K562 (cell line): ENCODE results near the gene USP13. TPM values are rescaled to one million over a fixed set of nuclear protein-coding genes. Genes with fewer than 3 reads are reported as not detected.

ENCODE experiments used
- DNMT1 ChIP-seq: fragments of 450-650 bp; IDR thresholded peaks from 2 replicates; pipeline ENCODE4 v1.6.1; 2016; ENCODE audit warnings: antibody characterized with exemption, mild to moderate bottlenecking
- HBP1 ChIP-seq: fragments of 450-650 bp; formaldehyde crosslinking; IDR thresholded peaks from 2 replicates; pipeline ENCODE4 v1.4.0; 2022; ENCODE audit warnings: missing genetic modification characterization
- MAFK ChIP-seq: IDR thresholded peaks from 2 replicates; pipeline ENCODE4 v1.6.1; 2011; ENCODE audit warnings: low read length, improper control_type of control experiment
- NR2C1 ChIP-seq, 2 experiments: fragments of 450-650 bp; IDR thresholded peaks; 2 replicates each; pipeline ENCODE4 v1.6.1; 2017; ENCODE audit warnings: mild to moderate bottlenecking in 2 of 2, antibody characterized with exemption in 1 of 2, inconsistent platforms in 1 of 2, missing compliant biosample characterization in 1 of 2, missing genetic modification characterization in 1 of 2
- ZNF134 ChIP-seq: fragments of 250-450 bp; sonication (Bioruptor Pico); conservative IDR thresholded peaks from 2 replicates; pipeline ENCODE4 v1.4.0; 2020
- ZNF212 ChIP-seq: fragments of 450-650 bp; formaldehyde crosslinking; IDR thresholded peaks from 2 replicates; pipeline ENCODE4 v1.4.0; 2020; ENCODE audit warnings: mild to moderate bottlenecking
- polyA plus RNA-seq, 8 experiments: library from polyadenylated mRNA; depleted of rRNA in 4 of 8; stranded (reverse) in 5 of 8; unstranded in 3 of 8; fragments of >200 nt; fragmentation: Nextera tagmentation in 2 of 8; fragmentation: Illumina TruSeq in 1 of 8; extraction: Ambion mirVana in 2 of 8; extraction: Trizol in 1 of 8; gene quantifications; 2 replicates each; pipeline versions ENCODE4 v1.2.1 to v1.2.3, GENCODE V29; 2011 to 2014; ENCODE audit warnings: inconsistent platforms in 1 of 8, missing spikeins in 1 of 8
- total RNA-seq, 7 experiments: library from RNA; depleted of rRNA in 6 of 7; stranded (reverse); fragments of >200 nt in 6 of 7; fragmentation: Illumina TruSeq in 2 of 7; extraction: Trizol in 2 of 7; gene quantifications; 2 replicates each; pipeline versions ENCODE4 v1.2.1 to v1.2.3, GENCODE V29; 2011 to 2021; ENCODE audit warnings: low replicate concordance in 1 of 7
- TF ChIP-seq, protein P1 (sequence below), 2 experiments: fragments of 450-650 bp in 1 of 2; sonication (generic) in 1 of 2; formaldehyde crosslinking in 1 of 2; IDR thresholded peaks; 2 replicates each; pipeline versions ENCODE4 v1.7.1 to v1.9.0; 2016 to 2022; ENCODE audit warnings: inconsistent platforms in 1 of 2, mild to moderate bottlenecking in 1 of 2, missing genetic modification reagents in 1 of 2
- TF ChIP-seq, protein P2 (sequence below): fragments of 250-450 bp; sonication (Bioruptor Pico); IDR thresholded peaks from 2 replicates; pipeline ENCODE4 v1.6.1; 2021; ENCODE audit warnings: mild to moderate bottlenecking

USP13 gene
- total and polyA plus RNA-seq, 9 of the 15 experiments (the other 6 are each of a cell fraction or from before 2014, with no cell fraction given), result 0.11 to 2.3 (median 0.51) TPM

GRCh38 chr3:179700716-179701115 lies 47.9 kb downstream of the USP13 start (continued):
- TF ChIP-seq, protein P1, sequence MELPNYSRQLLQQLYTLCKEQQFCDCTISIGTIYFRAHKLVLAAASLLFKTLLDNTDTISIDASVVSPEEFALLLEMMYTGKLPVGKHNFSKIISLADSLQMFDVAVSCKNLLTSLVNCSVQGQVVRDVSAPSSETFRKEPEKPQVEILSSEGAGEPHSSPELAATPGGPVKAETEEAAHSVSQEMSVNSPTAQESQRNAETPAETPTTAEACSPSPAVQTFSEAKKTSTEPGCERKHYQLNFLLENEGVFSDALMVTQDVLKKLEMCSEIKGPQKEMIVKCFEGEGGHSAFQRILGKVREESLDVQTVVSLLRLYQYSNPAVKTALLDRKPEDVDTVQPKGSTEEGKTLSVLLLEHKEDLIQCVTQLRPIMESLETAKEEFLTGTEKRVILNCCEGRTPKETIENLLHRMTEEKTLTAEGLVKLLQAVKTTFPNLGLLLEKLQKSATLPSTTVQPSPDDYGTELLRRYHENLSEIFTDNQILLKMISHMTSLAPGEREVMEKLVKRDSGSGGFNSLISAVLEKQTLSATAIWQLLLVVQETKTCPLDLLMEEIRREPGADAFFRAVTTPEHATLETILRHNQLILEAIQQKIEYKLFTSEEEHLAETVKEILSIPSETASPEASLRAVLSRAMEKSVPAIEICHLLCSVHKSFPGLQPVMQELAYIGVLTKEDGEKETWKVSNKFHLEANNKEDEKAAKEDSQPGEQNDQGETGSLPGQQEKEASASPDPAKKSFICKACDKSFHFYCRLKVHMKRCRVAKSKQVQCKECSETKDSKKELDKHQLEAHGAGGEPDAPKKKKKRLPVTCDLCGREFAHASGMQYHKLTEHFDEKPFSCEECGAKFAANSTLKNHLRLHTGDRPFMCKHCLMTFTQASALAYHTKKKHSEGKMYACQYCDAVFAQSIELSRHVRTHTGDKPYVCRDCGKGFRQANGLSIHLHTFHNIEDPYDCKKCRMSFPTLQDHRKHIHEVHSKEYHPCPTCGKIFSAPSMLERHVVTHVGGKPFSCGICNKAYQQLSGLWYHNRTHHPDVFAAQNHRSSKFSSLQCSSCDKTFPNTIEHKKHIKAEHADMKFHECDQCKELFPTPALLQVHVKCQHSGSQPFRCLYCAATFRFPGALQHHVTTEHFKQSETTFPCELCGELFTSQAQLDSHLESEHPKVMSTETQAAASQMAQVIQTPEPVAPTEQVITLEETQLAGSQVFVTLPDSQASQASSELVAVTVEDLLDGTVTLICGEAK (IDR thresholded peaks at IDR 0.05), result no peak
- TF ChIP-seq, protein P1 (CRISPR knock-in tag; IDR thresholded peaks at IDR 0.05), result no peak
- TF ChIP-seq, protein P2, sequence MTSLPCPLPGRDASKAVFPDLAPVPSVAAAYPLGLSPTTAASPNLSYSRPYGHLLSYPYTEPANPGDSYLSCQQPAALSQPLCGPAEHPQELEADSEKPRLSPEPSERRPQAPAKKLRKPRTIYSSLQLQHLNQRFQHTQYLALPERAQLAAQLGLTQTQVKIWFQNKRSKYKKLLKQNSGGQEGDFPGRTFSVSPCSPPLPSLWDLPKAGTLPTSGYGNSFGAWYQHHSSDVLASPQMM (CRISPR knock-in tag), result no peak
- no peak for TF ChIP-seq MAFK
- TF ChIP-seq DNMT1, result no peak
- TF ChIP-seq ZNF212 (CRISPR knock-in tag), result no peak
- TF ChIP-seq ZNF134 (CRISPR knock-in tag), result no peak
- no peak for TF ChIP-seq NR2C1 (IDR thresholded peaks at IDR 0.05)
- no peak for TF ChIP-seq NR2C1 (tag; IDR thresholded peaks at IDR 0.05)
- no peak for TF ChIP-seq HBP1
